HL-60 (cell line): ENCODE data around the gene TBC1D4.

Experiments
- DNase-seq, 2 experiments: peaks; one replicate each; pipeline ENCODE4 v3.0.0-alpha.2; 2010 to 2020; ENCODE audit warnings: low read depth in 1 of 2, low spot score in 1 of 2
- H3K27ac ChIP-seq: fragments of 250-450 bp; sonication (Bioruptor Pico); replicated peaks from 2 replicates; pipeline ENCODE4 v1.5.1; 2020; ENCODE audit warnings: mild to moderate bottlenecking, moderate library complexity
- H3K27me3 ChIP-seq: fragments of 250-450 bp; sonication (Bioruptor Pico); 2 replicates; pipeline ENCODE4 v1.5.1; 2021; ENCODE audit warnings: mild to moderate bottlenecking, moderate library complexity; ENCODE audit not compliant: insufficient read depth, poor library complexity, severe bottlenecking
- H3K4me3 ChIP-seq: replicated peaks from 2 replicates; pipeline ENCODE4 v1.5.1; 2011; ENCODE audit warnings: mild to moderate bottlenecking, control low read depth, low read length; ENCODE audit not compliant: insufficient read depth
- CTCF ChIP-seq: IDR thresholded peaks from one replicate; pipeline ENCODE4 v1.5.1; 2011; ENCODE audit warnings: low read length, control low read depth, inconsistent platforms; ENCODE audit not compliant: insufficient read depth
- GABPA ChIP-seq: IDR thresholded peaks from 2 replicates; pipeline ENCODE4 v1.6.1; 2012; ENCODE audit warnings: low read depth
- POLR2AphosphoS5 ChIP-seq: IDR thresholded peaks from 2 replicates; pipeline ENCODE4 v1.6.1; 2012; ENCODE audit warnings: low read depth
- REST ChIP-seq: IDR thresholded peaks from 2 replicates; pipeline ENCODE4 v1.6.1; 2012; ENCODE audit warnings: low read depth; ENCODE audit not compliant: insufficient replicate concordance
- SPI1 ChIP-seq: IDR thresholded peaks from 2 replicates; pipeline ENCODE4 v1.6.1; 2012; ENCODE audit warnings: low read depth, mild to moderate bottlenecking, borderline replicate concordance

Gene TBC1D4

GRCh38 chr13:75478659-75479058 is 3.3 kb downstream of the TBC1D4 start:
- H3K27me3 ChIP-seq = no peaks in the 10 kb centered on the region

GRCh38 chr13:75474956-75475355 is 7.0 kb downstream of the TBC1D4 start:
- TF ChIP-seq GABPA (no peak), POLR2AphosphoS5 (no peak), REST (no peak), SPI1 (no peak), CTCF (no peak)

More at GRCh38 chr13:75478659-75479058, 3.3 kb downstream of the TBC1D4 start:
- no peak for DNase-seq
- Histone ChIP-seq H3K4me3 (no peak overlapping the region), H3K27ac (no peak overlapping the region)
- TF ChIP-seq CTCF = no peak
- no peak for TF ChIP-seq GABPA

GRCh38 chr13:75473468-75473867 is 8.5 kb downstream of the TBC1D4 start:
- H3K4me3 ChIP-seq = no peak overlapping the region
- no peak overlapping the region for H3K27ac ChIP-seq

More at GRCh38 chr13:75474956-75475355, 7.0 kb downstream of the TBC1D4 start:
- no peaks in the 10 kb centered on the region for H3K27me3 ChIP-seq
- no peak overlapping the region for H3K27ac ChIP-seq
- H3K4me3 ChIP-seq = no peak overlapping the region
- no peak for DNase-seq

More at GRCh38 chr13:75473468-75473867, 8.5 kb downstream of the TBC1D4 start:
- no peaks in the 10 kb centered on the region for H3K27me3 ChIP-seq
- TF ChIP-seq REST (no peak), SPI1 (no peak), POLR2AphosphoS5 (no peak), GABPA (no peak), CTCF (no peak)
- no peak for DNase-seq
